ENCODE measurements around the gene ADAMTS9. TPM values are rescaled to one million over a fixed set of nuclear protein-coding genes. Genes with fewer than 3 reads are reported as not detected.

Gene ADAMTS9
- total and polyA plus RNA-seq, 9 of the 15 experiments (the other 6 are each of a cell fraction or from before 2014, with no cell fraction given), result 0.05 to 0.32 (median 0.13) TPM; not detected in 2

DNA sequence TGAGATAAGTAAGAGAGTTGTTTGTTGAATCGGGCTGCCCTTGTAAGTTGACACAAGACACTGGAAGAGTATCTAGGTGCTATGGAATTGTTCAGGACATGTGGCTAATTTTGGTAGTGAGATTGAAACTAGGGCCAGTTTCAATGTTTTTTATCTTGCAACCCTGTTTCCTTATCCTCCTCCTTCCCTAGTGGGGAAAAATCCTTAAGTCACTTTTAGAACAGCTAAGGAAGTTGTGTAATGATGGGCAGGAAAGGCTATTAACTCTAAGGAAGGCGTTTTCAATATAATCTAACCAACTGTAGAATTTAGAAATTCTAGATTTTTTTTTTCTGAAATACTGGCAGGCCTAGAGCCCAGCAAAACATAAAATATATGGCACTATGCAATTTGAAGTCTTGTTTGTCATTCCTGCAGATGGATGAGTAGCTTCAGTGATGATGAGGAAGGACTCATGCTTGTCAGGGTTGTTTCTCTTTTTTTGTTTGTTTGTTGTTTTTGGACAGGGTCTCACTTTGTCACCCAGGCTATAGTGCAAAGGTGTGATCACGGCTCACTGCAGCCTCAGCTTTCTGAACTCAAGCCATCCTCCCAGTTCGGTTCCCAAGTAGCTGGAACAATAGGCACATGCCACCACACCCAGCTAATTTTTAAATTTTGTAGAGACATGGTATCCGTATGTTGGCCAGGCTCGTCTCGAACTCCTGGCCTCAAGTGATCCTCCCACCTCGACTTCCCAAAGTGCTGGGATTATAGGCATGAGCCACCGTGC lies 27.6 kb upstream of the ADAMTS9 start (continued):
- TF ChIP-seq, protein P1, sequence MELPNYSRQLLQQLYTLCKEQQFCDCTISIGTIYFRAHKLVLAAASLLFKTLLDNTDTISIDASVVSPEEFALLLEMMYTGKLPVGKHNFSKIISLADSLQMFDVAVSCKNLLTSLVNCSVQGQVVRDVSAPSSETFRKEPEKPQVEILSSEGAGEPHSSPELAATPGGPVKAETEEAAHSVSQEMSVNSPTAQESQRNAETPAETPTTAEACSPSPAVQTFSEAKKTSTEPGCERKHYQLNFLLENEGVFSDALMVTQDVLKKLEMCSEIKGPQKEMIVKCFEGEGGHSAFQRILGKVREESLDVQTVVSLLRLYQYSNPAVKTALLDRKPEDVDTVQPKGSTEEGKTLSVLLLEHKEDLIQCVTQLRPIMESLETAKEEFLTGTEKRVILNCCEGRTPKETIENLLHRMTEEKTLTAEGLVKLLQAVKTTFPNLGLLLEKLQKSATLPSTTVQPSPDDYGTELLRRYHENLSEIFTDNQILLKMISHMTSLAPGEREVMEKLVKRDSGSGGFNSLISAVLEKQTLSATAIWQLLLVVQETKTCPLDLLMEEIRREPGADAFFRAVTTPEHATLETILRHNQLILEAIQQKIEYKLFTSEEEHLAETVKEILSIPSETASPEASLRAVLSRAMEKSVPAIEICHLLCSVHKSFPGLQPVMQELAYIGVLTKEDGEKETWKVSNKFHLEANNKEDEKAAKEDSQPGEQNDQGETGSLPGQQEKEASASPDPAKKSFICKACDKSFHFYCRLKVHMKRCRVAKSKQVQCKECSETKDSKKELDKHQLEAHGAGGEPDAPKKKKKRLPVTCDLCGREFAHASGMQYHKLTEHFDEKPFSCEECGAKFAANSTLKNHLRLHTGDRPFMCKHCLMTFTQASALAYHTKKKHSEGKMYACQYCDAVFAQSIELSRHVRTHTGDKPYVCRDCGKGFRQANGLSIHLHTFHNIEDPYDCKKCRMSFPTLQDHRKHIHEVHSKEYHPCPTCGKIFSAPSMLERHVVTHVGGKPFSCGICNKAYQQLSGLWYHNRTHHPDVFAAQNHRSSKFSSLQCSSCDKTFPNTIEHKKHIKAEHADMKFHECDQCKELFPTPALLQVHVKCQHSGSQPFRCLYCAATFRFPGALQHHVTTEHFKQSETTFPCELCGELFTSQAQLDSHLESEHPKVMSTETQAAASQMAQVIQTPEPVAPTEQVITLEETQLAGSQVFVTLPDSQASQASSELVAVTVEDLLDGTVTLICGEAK (IDR thresholded peaks at IDR 0.05), result no peak
- TF ChIP-seq, protein P1 (CRISPR knock-in tag; IDR thresholded peaks at IDR 0.05), result no peak

All from K562 (cell line).